Germinal center (tissue), 1 donor: ENCODE measurements around the gene ZNF503.

Experiments
- DNase-seq: peaks from one replicate; pipeline ENCODE4 v3.0.0; 2012; ENCODE audit warnings: mixed read lengths, low spot score

Gene ZNF503

GRCh38 chr10:75431180-75432111, 29.9 kb upstream of the ZNF503 start, which contains the start of gene LRMDA:
Gene LRMDA (plus strand): TSS chr10:75431624.
- no peak for DNase-seq

GRCh38 chr10:75430000-75430763, 28.6 kb upstream of the ZNF503 start:
- DNase-seq = peak; percentile 22

DNA sequence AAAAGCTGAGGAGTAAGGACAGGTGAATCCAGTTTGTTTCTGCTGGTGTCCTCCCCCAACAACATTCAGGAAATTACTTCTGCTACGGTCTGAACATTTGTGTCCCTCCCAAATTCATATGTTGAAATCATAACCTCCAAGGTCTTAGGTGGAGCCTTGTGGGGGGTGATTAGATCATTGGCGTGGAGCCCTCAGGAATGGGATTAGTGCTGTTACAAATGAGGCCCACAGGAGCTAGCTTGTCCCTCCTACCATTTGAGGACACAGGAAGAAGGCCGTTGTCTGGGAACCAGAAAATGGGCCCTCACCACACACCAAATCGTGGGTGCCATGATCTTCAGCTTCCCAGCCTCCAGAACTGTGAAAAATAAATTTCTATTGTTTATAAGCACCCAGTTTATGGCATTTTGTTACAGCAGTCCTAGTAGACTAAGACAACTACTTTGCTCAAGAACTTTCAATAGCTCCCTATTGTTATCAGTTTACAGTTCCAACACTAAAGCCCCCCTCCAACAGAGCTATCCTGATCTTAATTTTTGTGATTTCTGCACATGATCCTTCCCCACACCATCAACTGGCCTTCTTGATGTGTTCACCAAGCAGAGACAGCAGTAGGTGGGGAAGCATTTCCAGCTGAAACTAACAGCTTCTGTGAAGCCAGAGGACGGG, 27.7 kb upstream of the ZNF503 start:
- DNase-seq = no peak

DNA sequence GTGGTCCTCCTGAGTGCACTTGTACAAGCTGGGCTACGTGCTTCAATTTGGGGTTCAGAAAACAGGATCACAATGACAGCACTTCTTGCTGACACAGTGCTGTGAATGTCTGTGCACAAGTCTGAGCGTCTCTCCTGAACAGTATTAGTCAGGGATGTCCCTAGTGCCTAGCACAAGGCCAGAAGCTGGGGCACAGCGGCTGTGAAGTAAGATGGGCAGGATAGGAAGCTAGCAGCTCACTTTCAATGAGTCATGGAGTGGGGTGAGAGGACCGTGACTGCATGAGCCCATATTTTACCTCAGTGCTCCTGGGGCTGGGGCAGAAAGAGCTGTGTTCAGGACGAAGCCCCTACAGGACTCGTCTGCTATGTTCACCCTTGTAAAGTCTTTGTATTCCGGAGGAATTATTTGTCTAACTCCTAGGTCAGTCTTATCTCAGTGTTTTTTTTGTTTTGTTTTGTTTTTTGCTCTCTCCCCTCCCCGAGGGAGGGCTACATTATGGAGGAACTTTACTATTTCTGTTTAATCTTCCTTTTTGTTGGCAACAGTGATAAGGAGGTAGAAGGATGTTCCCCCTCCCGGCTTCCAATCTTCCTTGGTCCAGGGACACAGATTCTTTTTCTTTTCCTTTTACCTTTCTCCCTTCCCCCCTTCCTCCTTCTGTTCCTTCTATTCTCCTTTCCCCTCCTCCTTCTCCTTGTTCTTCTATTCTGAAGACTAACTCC, 27.0 kb upstream of the ZNF503 start:
- DNase-seq = no peak

DNA sequence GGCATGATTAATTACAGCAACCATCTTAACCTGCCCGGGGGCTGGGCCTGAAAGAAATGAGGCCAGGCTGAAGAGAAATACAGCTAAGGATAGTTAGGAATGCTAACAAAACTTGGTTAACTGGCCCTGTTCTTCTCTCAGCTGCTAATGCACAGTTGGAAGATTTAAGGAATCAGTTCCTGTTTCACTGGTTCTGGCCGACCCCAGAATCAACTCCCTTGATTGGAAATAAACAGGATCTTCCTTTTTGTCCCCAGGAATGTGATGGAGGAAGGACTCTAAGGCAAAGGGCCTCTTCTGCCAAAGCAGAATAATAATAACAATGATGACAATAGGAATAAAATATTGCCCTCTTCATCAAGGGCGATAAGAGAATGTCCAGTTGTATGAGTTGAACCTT, 26.4 kb upstream of the ZNF503 start:
- DNase-seq = no peak

GRCh38 chr10:75426880-75427279, 25.3 kb upstream of the ZNF503 start:
- no peak for DNase-seq

DNA sequence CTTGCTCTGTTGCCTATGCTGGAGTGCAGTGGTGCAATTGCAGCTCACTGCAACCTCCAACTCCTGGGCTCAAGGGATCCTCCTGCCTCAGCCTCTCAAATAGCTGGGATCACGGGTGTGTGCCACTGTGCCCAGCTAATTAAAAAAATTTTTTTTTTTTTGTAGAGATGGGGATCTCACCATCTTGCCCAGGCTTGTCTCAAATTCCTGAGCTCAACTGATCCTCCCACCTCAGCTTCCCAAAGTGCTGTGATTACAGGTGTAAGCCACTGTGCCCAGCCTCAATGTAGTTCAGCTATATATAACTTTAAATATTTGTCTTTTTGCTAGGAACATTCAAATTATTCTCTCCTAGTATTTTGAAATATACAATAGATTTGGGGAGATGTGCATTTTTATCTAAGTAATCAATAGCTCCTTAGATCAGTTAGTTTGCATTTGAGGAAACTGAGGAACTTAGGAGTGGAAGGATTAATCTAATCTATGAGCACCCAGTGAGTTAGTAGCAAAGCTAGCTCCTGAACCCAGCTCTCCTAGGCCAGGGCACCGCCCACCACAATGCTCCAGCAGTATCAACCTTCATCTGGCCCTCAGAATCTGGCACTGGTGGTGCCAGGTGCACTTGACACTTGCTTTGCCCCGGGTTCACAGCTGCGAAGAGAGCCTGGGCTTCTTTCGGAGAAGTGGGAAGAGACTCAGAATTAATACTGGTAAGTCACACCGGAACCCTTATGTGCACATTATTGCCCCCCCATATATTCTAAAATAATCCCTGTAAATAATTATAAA, 23.9 kb upstream of the ZNF503 start:
- DNase-seq = no peak

- DNase-seq = no peak
Observed at GRCh38 chr10:75424571-75424970, 23.0 kb upstream of the ZNF503 start.

- no peak for DNase-seq
Observed at GRCh38 chr10:75422913-75423312, 21.3 kb upstream of the ZNF503 start.

GRCh38 chr10:75418712-75419111, 17.1 kb upstream of the ZNF503 start:
- no peak for DNase-seq

- no peak for DNase-seq
Observed at GRCh38 chr10:75418293-75418692, 16.7 kb upstream of the ZNF503 start.

GRCh38 chr10:75417522-75417927, 16.0 kb upstream of the ZNF503 start:
- DNase-seq = no peak

GRCh38 chr10:75414527-75414926, 13.0 kb upstream of the ZNF503 start:
- no peak for DNase-seq

DNA sequence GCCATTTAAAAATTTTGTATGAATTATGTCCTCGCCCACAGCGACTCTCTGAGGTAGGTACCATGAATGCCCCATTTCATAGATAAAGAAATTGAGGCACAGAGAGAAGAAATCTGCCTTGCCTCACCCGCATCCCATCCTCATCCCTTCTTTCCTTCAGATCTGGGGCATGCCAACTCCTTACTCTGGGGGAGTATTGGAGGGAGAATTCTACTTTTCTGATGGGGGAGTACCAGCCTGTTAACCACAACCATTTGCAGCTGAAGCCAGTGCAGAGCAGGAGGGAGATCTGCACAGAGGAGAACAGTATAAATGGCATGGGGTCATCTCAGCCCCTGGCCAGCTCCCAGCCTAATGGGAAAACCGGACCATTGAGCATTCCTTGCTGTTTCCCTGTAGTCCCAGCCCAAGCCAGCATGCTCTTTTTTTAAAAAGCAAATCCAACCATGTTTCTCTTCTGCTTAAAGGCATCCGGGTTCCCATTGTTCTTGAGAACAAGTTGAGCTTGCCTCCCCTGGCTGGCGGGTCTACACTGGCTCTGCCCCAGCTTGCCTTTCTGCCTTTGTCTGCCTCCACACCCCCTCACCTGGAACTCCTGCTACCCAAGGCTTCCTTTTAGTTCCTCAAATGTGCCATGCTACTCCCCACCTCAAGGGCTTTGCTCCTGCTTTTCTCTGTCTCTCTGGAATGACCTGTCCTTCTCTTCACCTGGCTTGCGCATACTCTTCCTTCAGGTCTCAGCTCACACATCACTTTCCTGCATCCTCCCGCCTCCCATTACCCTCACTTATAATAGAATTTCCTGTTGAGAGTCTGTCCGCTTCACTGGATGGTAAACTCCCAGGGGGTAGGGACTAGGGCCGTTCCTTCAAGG, 8.8 kb upstream of the ZNF503 start:
- no peak for DNase-seq

GRCh38 chr10:75408911-75409885, 7.6 kb upstream of the ZNF503 start:
- DNase-seq = peak; percentile 82

- no peak for DNase-seq
Observed at GRCh38 chr10:75408509-75408875, 6.9 kb upstream of the ZNF503 start.

DNA sequence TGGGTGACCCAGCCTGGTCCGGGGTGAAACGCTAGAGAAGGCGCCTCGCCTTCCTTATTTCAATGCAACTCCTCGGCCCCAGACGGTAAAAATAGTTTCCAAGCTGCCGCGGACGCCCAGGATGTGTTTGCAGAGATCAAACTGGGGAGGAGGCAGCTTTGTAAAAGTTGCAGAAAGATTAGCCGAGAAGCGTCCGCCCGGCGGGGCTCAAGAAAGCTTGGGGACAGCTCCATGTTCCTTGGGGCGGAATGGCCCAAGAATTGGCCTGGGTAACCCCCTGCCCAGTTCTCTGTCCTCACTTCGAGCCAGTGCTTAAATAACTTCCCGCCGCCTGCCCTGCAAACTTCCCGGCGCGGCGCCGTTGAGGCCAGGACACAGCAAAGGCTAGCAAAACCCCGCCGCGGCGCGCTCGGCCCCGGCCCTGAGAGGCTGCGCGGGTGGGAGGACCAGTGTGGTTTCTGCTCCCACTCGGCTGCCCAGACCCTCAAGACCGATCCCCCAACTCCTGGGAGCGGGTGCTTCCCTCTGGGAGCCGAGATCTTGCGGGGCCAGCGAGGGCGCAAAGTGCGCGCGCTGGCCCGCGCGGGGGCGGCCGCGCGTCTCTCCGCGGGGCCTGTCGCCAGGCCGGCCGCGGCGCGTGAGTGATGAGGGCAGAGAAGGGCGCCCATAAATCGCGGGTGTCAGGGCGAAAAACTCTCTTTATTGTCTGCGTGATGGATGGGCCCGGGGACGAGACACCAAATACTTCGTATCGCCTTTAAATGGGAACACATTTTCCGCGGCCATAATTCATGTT, 6.3 kb upstream of the ZNF503 start:
- DNase-seq = no peak

GRCh38 chr10:75407224-75407712, 5.7 kb upstream of the ZNF503 start:
- DNase-seq = no peak
